Measurements from ENCODE around the gene PDSS1. TPM values are rescaled to one million over a fixed set of nuclear protein-coding genes. Genes with fewer than 3 reads are reported as not detected.

PDSS1 gene
- total RNA-seq, 2 donors from 2014 or later, result 7.7 to 10.9 TPM

DNA sequence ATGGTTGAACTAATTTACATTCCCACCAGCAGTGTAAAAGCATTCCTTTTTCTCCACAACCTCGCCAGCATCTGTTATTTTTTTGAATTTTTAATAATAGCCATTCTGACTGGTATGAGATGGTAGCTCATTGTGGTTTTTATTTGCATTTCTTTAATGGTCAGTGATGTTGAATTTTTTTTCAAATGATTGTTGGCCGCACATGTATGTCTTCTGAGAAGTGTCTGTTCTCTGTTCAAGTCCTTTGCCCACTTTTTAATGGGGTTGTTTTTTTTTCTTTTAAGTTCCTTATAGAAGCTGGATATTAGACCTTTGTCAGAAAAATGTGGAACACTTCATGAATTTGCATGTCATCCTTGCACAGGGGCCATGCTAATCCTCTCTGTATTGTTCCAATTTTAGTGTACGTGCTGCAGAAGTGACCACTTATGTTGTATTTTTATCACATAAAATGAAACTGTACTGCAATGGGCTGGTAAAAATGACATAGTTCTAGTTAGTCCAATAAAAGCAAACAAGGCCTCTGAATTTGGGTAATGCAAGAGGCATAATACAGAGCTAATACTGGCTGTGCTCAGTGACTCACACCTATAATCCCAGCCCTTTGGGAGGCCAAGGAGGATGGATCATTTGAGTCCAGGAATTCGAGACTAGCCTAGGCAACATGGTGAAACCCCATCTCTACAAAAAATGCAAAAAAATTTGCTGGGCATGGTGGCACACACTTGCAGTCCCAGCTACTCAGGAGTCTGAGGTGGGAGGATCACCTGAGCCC, 92.9 kb downstream of the PDSS1 start:
- Histone ChIP-seq H3K36me3 (ENCODE audit: control insufficient read depth, insufficient read depth, low read length) (no peaks in the 10 kb centered on the region), H3K9ac (ENCODE audit: extremely low read depth, low read length, poor library complexity, severe bottlenecking) (no peak overlapping the region), H3K27ac (ENCODE audit: low read depth, low read length) (no peak overlapping the region), H3K27me3 (ENCODE audit: control insufficient read depth, insufficient read depth, low read length, poor library complexity, severe bottlenecking) (no peaks in the 10 kb centered on the region), H3K9me3 (ENCODE audit: control insufficient read depth, low read length) (peaks cover 8% of the 10 kb centered on the region), H3K4me3 (ENCODE audit: low read length) (no peak overlapping the region), H3K4me1 (ENCODE audit: control insufficient read depth, insufficient read depth, low read length) (no peaks in the 10 kb centered on the region)
- H3K9me3 Mint-ChIP-seq, result peaks cover 8% of the 10 kb centered on the region
- H3K4me1 Mint-ChIP-seq, result no peaks in the 10 kb centered on the region
- H3K4me3 Mint-ChIP-seq, result no peak overlapping the region
- TF ChIP-seq, protein P1, sequence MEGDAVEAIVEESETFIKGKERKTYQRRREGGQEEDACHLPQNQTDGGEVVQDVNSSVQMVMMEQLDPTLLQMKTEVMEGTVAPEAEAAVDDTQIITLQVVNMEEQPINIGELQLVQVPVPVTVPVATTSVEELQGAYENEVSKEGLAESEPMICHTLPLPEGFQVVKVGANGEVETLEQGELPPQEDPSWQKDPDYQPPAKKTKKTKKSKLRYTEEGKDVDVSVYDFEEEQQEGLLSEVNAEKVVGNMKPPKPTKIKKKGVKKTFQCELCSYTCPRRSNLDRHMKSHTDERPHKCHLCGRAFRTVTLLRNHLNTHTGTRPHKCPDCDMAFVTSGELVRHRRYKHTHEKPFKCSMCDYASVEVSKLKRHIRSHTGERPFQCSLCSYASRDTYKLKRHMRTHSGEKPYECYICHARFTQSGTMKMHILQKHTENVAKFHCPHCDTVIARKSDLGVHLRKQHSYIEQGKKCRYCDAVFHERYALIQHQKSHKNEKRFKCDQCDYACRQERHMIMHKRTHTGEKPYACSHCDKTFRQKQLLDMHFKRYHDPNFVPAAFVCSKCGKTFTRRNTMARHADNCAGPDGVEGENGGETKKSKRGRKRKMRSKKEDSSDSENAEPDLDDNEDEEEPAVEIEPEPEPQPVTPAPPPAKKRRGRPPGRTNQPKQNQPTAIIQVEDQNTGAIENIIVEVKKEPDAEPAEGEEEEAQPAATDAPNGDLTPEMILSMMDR (conservative IDR thresholded peaks at IDR 0.05), result no peak
- H3K36me3 Mint-ChIP-seq (ENCODE audit: low read depth), result peaks cover 18% of the 10 kb centered on the region
- H3K27ac Mint-ChIP-seq, result no peak overlapping the region
- no peak for DNase-seq
- WGBS, 2 experiments (ENCODE audit: insufficient coverage in 1 of 2, insufficient read length in 1 of 2), result 93 to 96% methylated on average over 3 to 4 of the region's 4 CpGs
- no peaks in the 10 kb centered on the region for H3K27me3 Mint-ChIP-seq (ENCODE audit: insufficient read depth)

DNA sequence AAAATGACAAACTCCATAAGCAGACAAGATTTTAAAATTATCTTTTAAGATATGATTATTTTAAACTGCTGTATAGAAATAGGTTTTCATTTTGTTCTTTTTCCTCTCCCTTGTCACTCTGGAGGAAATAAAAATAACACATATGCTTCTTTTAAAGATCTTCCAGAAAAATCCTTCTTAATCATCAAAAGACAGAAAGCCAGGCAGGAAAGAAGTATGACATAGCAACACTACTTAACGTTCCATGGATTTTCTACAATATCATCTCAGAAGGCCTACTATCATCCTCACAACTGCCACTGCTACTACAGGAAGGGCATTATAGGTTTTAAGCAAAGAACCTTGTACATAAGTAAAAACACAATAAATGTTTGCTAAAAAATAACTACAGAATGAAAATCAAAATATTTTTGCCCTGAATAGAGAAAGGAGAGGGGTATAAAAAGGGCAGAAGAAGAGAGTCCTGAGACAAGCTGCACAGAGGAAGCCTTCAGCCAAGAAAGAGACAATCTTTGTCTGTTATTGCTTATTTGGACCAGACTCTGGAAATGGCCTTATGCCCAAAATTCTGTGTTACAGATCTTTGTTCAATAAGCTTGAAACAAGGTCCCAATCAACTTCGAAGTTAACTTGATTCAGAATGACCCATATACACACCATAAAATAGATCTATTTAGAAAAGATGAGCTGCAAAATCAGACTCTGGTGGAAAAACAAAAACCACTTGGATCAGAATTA, 95.4 kb downstream of the PDSS1 start:
- WGBS, 2 experiments (ENCODE audit: insufficient coverage in 1 of 2, insufficient read length in 1 of 2), result 97% methylated on average over 2 of the region's 2 CpGs; no CpG with 5 or more reads in 1 of the 2 experiments
- H3K36me3 Mint-ChIP-seq (ENCODE audit: low read depth), result peaks cover 34% of the 10 kb centered on the region
- peaks cover 4% of the 10 kb centered on the region for H3K36me3 ChIP-seq (ENCODE audit: control insufficient read depth, insufficient read depth, low read length)
- H3K4me3 Mint-ChIP-seq, result no peak overlapping the region
- no peak overlapping the region for H3K27ac ChIP-seq (ENCODE audit: low read depth, low read length)
- DNase-seq, result no peak
- H3K27me3 ChIP-seq (ENCODE audit: control insufficient read depth, insufficient read depth, low read length, poor library complexity, severe bottlenecking), result no peaks in the 10 kb centered on the region
- H3K9me3 Mint-ChIP-seq, result peaks cover 31% of the 10 kb centered on the region
- no peaks in the 10 kb centered on the region for H3K27me3 Mint-ChIP-seq (ENCODE audit: insufficient read depth)
- no peak overlapping the region for H3K9ac ChIP-seq (ENCODE audit: extremely low read depth, low read length, poor library complexity, severe bottlenecking)
- H3K9me3 ChIP-seq (ENCODE audit: control insufficient read depth, low read length), result peaks cover 30% of the 10 kb centered on the region
- no peak overlapping the region for H3K4me3 ChIP-seq (ENCODE audit: low read length)
- H3K4me1 ChIP-seq (ENCODE audit: control insufficient read depth, insufficient read depth, low read length), result no peaks in the 10 kb centered on the region
- TF ChIP-seq, protein P1 (conservative IDR thresholded peaks at IDR 0.05), result no peak
- H3K4me1 Mint-ChIP-seq, result no peaks in the 10 kb centered on the region
- no peak overlapping the region for H3K27ac Mint-ChIP-seq

Other genes with a start within 250 kb of the PDSS1 start
- gene ABI1, start 163.3 kb downstream of the PDSS1 start, total RNA-seq, result 10 to 100 TPM; 40.6 to 42.2 TPM

Measured in endodermal cell (in vitro differentiated cells).